ENCODE data around the gene SERINC5.
"Not testable (repeated sequence)": the region's sequence is repeated elsewhere in the genome, so short reads cannot be mapped to it uniquely, and the experiment has no call there.

The SERINC5 gene

DNA sequence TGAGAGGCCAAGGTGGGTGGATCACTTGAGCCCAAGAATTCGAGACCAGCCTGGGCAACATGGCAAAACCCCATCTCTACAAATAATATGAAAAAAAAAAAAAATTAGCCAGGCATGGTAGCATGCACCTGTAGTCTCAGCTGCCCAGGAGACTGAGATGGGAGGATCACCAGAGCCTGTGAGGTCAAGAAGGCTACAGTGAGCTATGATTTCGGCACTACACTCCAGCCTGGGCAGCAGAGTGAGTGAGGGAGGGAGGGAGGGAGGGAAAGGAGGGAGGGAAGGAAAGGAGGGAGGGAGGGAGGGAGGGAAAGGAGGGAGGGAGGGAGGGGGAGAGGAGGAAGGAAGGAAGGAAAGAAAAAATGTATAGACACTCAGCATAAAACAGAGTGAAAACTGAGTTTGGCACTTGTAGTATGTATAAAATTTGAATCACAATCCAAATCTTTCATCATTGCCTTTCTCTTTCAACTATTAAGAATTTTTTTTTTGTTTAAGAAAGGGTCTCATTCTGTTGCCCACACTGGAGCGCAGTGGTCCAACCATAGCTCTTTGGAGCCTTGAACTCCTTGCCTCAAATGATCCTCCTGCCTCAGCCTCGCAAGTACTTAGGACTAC lies 27.8 kb downstream of the SERINC5 start:
- DNase-seq (ENCODE audit: low read depth) = no peak

GRCh38 chr5:80225934-80226326 lies 29.9 kb downstream of the SERINC5 start:
- no peak for DNase-seq (ENCODE audit: low read depth)

- DNase-seq (ENCODE audit: low read depth) = no peak
Observed at GRCh38 chr5:80225189-80225933, 30.5 kb downstream of the SERINC5 start.

- no peak for DNase-seq (ENCODE audit: low read depth)
Observed at GRCh38 chr5:80223561-80223960, 32.3 kb downstream of the SERINC5 start.

- no peak for DNase-seq (ENCODE audit: low read depth)
Observed at GRCh38 chr5:80220245-80220897, 35.5 kb downstream of the SERINC5 start.

- DNase-seq (ENCODE audit: low read depth) = no peak
Observed at GRCh38 chr5:80219391-80219790, 36.5 kb downstream of the SERINC5 start.

DNA sequence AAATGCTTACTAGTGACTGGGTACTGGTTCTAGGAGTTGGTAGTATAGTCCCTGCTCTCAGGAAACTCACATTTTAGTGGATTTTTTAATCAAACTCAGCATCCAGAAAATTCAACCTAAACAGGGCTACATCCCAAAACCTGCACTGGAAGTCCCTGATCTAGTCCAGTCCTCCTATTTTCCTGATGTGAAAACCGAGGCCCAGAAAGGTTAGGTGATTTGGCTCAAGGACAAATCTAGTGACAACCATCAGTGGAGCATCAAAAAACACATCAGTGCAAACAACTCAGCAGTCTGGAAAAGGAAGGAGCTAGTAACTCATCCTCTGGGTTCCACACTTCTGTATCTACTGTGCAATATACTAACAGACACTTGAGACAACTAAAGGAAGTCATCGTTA lies 38.2 kb downstream of the SERINC5 start:
- DNase-seq (ENCODE audit: low read depth) = no peak

GRCh38 chr5:80216753-80217596 lies 38.9 kb downstream of the SERINC5 start:
- DNase-seq (ENCODE audit: low read depth) = no peak

DNA sequence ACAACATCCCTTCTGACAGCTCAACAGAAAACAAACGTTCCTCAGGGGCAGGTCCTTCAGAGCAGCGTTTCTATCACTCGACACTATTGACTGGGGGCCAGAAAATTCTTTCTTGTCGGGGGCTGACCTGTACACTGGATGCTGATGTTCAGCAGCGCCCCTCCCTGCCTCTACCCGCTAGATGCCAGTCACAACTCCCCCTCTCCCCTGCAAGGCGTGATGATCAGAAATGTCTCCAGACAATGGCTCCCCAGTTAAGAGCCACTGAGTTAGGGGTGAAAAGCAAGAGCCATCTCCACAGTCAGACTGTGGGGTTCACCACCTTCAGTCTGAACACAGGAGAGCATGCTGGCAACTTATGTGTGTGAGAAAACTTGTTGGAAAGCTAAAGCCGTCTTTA lies 39.8 kb downstream of the SERINC5 start:
- no peak for DNase-seq (ENCODE audit: low read depth)

- no peak for DNase-seq (ENCODE audit: low read depth)
Observed at GRCh38 chr5:80215523-80215922, 40.3 kb downstream of the SERINC5 start.

DNA sequence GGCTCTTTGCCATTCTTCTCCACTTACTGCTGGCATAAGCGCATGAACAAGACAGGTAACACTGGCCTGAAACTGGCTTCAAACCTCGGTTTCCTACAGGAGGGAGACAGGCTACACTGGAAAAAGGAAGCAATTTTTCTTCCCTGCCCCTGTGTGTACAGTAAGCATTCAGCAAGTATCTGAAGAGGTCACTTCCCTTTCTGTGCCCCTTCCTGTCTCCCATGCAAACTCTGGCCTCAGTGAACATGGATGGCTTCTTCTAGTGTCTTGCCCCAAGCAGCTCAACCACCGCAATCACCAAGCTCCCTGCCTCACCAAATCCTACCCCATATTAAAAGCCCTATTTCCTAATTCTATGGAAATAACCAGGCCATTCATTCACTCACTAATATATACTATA lies 42.4 kb downstream of the SERINC5 start:
- no peak for DNase-seq (ENCODE audit: low read depth)

DNA sequence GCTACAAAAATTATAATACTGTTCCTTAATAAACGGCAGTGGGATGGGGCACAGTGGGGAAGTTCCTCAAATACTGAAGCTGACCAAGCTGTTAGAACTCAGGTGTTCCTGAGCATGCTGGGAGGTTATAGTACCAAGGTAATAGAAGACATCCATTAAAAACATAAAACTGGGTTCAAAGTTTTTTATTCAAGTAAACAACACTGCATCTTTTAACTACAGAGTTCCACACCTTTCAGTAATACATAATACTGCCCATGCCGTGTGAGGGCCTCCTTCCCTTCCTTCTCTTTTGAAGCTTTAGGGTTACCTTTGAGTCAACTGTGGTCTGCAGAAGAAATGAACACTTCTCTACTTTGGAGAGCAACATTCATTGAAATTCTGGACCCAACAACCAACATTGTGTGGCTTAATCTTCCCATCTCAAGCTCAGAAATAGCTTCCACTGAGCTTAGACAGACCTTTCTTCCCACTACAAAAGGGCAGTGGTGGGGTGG lies 43.6 kb downstream of the SERINC5 start:
- DNase-seq (ENCODE audit: low read depth) = no peak

- DNase-seq (ENCODE audit: low read depth) = no peak
Observed at GRCh38 chr5:80211327-80211726, 44.5 kb downstream of the SERINC5 start.

- DNase-seq (ENCODE audit: low read depth) = no peak
Observed at GRCh38 chr5:80210014-80210413, 45.8 kb downstream of the SERINC5 start.

DNA sequence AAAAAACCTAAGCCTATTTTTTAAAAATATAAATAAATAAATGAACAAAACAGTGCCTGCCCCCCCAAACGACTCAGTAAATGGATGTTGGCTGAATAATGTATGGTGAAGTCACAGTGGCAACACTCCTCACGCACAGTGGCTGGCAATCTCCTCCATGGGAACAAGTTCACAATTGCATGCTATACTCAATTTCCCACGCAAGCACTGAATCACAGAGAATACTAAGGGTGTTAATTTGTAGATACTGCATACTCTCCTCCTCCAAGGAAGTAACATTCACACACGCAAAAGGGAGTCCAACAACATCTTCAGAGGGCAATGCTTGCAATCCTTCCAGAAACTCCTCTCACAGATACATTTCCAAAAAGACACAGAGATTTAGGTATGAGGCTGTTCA lies 47.5 kb downstream of the SERINC5 start:
- DNase-seq (ENCODE audit: low read depth) = no peak

- DNase-seq (ENCODE audit: low read depth) = no peak
Observed at GRCh38 chr5:80207832-80208231, 48.0 kb downstream of the SERINC5 start.

- DNase-seq (ENCODE audit: low read depth) = no peak
Observed at GRCh38 chr5:80206282-80206681, 49.6 kb downstream of the SERINC5 start.

GRCh38 chr5:80205846-80206245 lies 50.0 kb downstream of the SERINC5 start:
- DNase-seq (ENCODE audit: low read depth) = no peak

DNA sequence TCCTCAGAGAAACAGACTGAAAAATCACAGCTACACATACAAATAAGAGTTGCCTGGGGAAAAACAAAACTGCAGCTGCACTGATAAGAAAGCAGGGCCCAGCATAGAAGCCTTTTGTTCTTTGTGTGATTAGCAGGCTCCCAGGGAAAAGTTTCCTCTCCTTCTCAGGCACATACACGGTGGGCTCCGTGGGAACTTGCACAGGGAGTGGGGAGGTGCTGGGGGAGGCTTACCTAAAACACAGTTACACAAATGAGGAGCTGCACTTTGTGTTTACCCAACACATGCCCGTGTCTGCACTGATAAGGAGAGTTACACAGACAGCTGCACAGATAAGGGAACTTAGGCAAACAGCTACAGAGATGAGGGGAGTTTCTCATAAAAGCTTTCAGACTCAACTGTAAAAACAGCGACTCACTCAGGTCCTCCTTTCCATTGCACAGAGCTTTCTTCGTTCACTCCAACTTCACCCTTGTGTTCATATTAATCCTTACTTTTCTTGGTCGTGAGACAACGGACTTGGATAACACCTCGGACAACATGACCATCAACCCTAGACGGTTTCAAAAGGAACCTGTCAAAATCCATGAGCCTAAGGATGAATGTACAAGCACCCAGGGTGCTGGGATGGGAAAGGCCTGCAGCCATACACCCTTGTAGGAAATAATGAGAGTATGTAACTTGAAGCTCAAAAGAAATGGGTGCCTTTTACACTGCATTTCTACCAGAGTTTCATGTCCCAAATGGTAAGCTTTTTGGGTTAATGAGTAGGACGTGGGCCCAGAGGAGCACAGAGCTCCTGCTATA lies 50.8 kb downstream of the SERINC5 start:
- DNase-seq (ENCODE audit: low read depth) = no peak

GRCh38 chr5:80201763-80202162 lies 54.1 kb downstream of the SERINC5 start:
- DNase-seq (ENCODE audit: low read depth) = not testable (repeated sequence)

DNA sequence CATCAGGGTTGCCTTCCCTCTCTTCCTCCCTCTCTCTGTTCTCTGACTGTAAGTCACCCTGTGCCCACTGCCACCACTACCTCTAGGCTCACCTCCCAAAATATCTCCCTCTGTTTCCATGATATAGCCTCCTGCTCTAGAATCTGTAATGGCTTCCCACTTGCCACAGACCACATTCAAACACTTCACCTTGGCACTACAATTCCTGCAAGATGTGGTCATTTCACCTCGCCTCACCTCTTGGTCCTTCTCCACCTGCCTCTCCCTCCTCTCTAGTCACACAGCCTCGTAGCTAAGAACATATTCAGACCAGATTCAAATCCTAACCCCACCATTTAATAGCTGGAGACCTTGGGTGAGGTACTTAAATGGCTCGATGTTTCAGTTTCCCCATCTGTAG lies 56.9 kb downstream of the SERINC5 start:
- no peak for DNase-seq (ENCODE audit: low read depth)
